Inflammatory macrophage (primary cell): Measurements from ENCODE around the gene NKAIN2.
"Not testable (repeated sequence)": the region's sequence is repeated elsewhere in the genome, so short reads cannot be mapped to it uniquely, and the experiment has no call there.

Experiments
- DNase-seq, 2 donors: peaks; one replicate each; pipeline ENCODE4 v3.0.0-alpha.2; 2020 to 2022

NKAIN2 gene

GRCh38 chr6:123972600-123973294 is 169.1 kb downstream of the NKAIN2 start:
- no peak for DNase-seq

GRCh38 chr6:123980311-123980710 is 176.6 kb downstream of the NKAIN2 start:
- DNase-seq, result no peak

- DNase-seq, result no peak
These were observed 183.3 kb downstream of the NKAIN2 start for GRCh38 chr6:123986938-123987337.

- DNase-seq, result not testable (repeated sequence)
These were observed 186.3 kb downstream of the NKAIN2 start for GRCh38 chr6:123989918-123990317.

GRCh38 chr6:123990376-123990775 is 186.7 kb downstream of the NKAIN2 start:
- no peak for DNase-seq

GRCh38 chr6:123994168-123994567 is 190.5 kb downstream of the NKAIN2 start:
- DNase-seq, result no peak

GRCh38 chr6:123994891-123995635 is 191.4 kb downstream of the NKAIN2 start:
- DNase-seq, result no peak

- DNase-seq, result no peak
These were observed 193.6 kb downstream of the NKAIN2 start for GRCh38 chr6:123997223-123997622.

- no peak for DNase-seq
These were observed 198.9 kb downstream of the NKAIN2 start for GRCh38 chr6:124002377-124003081.

- no peak for DNase-seq
These were observed 203.6 kb downstream of the NKAIN2 start for GRCh38 chr6:124007266-124007665.

GRCh38 chr6:124008000-124008987 is 204.6 kb downstream of the NKAIN2 start:
- DNase-seq, result no peak

- DNase-seq, result no peak
These were observed 205.5 kb downstream of the NKAIN2 start for GRCh38 chr6:124008988-124009765.

- DNase-seq, result no peak
These were observed 206.9 kb downstream of the NKAIN2 start for GRCh38 chr6:124010574-124010973.

GRCh38 chr6:124011180-124011579 is 207.5 kb downstream of the NKAIN2 start:
- DNase-seq, result no peak

- not testable (repeated sequence) for DNase-seq
These were observed 218.4 kb downstream of the NKAIN2 start for GRCh38 chr6:124022051-124022450.

- DNase-seq, result no peak
These were observed 219.0 kb downstream of the NKAIN2 start for GRCh38 chr6:124022641-124023040.

- DNase-seq, result no peak
These were observed 223.0 kb downstream of the NKAIN2 start for GRCh38 chr6:124026694-124027093.

GRCh38 chr6:124027392-124027791 is 223.7 kb downstream of the NKAIN2 start:
- DNase-seq, result no peak

GRCh38 chr6:124028117-124028516 is 224.5 kb downstream of the NKAIN2 start:
- DNase-seq, result no peak

- DNase-seq, result no peak
These were observed 225.9 kb downstream of the NKAIN2 start for GRCh38 chr6:124029567-124029966.

GRCh38 chr6:124033501-124033900 is 229.8 kb downstream of the NKAIN2 start:
- DNase-seq, result no peak
